Osteocyte (in vitro differentiated cells): ENCODE results near the gene SMIM20. TPM values are rescaled to one million over a fixed set of nuclear protein-coding genes. Genes with fewer than 3 reads are reported as not detected.

Experiments used
- DNase-seq: peaks from one replicate; pipeline ENCODE4 v3.0.0; 2021; ENCODE audit warnings: mixed read lengths; ENCODE audit not compliant: unreplicated experiment; ENCODE audit errors: extremely low spot score
- H3K27ac Mint-ChIP-seq: one replicate; pipeline ENCODE4 v1.8.0; 2021; ENCODE audit warnings: mild to moderate bottlenecking, mixed read lengths; ENCODE audit not compliant: unreplicated experiment
- H3K27me3 Mint-ChIP-seq: one replicate; pipeline ENCODE4 v1.8.0; 2021; ENCODE audit warnings: mixed read lengths; ENCODE audit not compliant: unreplicated experiment
- H3K36me3 Mint-ChIP-seq: one replicate; pipeline ENCODE4 v1.8.0; 2021; ENCODE audit warnings: mixed read lengths; ENCODE audit not compliant: unreplicated experiment
- H3K4me1 Mint-ChIP-seq: one replicate; pipeline ENCODE4 v1.8.0; 2021; ENCODE audit warnings: mixed read lengths; ENCODE audit not compliant: unreplicated experiment
- H3K4me3 Mint-ChIP-seq: one replicate; pipeline ENCODE4 v1.8.0; 2021; ENCODE audit warnings: mild to moderate bottlenecking, moderate library complexity, mixed read lengths; ENCODE audit not compliant: unreplicated experiment
- H3K9me3 Mint-ChIP-seq: one replicate; pipeline ENCODE4 v1.8.0; 2021; ENCODE audit warnings: mixed read lengths; ENCODE audit not compliant: unreplicated experiment
- total RNA-seq: library from RNA; stranded (reverse); gene quantifications from 2 replicates; pipeline ENCODE4 v1.2.1, GENCODE V29; 2021
- TF ChIP-seq, protein P1 (sequence below): fragments of 200-600 bp; sonication (generic); IDR thresholded peaks from 2 replicates; pipeline ENCODE4 v1.5.0; 2021; ENCODE audit warnings: antibody characterized with exemption, mild to moderate bottlenecking, moderate library complexity

The SMIM20 gene
- total RNA-seq, 1 donor from 2014 or later: 28.4 TPM

DNA sequence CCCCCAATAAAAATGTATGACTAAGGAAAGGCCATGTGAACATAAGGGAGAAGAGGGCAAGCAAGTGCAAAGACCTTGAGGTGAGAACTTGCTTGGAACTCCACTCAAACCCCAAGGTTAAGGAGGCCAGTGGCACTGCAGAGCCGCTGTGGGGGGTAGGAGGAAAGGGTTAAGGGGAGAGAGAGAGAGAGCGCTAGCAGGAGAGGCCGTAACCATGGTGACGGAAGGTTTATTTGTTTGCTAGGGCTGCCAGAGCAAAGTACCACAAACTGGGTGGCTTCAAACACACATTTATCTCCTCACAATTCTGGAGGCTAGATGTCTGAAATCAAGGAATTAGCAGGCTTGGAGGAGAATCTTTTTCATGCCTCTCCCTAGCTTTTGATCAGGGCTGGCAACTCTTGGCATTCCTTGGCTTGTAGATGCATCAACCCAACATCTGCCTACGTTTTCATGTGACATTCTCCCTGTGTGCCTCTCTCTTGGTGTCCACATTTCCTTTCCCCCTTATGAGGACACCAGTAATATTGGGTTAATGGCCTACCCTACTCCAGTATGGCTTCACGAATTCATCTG is 35.2 kb downstream of the SMIM20 start:
- DNase-seq: no peak
- H3K9me3 Mint-ChIP-seq: no peaks in the 10 kb centered on the region
- no peak overlapping the region for H3K27ac Mint-ChIP-seq
- no peaks in the 10 kb centered on the region for H3K36me3 Mint-ChIP-seq
- no peak overlapping the region for H3K4me3 Mint-ChIP-seq
- TF ChIP-seq, protein P1, sequence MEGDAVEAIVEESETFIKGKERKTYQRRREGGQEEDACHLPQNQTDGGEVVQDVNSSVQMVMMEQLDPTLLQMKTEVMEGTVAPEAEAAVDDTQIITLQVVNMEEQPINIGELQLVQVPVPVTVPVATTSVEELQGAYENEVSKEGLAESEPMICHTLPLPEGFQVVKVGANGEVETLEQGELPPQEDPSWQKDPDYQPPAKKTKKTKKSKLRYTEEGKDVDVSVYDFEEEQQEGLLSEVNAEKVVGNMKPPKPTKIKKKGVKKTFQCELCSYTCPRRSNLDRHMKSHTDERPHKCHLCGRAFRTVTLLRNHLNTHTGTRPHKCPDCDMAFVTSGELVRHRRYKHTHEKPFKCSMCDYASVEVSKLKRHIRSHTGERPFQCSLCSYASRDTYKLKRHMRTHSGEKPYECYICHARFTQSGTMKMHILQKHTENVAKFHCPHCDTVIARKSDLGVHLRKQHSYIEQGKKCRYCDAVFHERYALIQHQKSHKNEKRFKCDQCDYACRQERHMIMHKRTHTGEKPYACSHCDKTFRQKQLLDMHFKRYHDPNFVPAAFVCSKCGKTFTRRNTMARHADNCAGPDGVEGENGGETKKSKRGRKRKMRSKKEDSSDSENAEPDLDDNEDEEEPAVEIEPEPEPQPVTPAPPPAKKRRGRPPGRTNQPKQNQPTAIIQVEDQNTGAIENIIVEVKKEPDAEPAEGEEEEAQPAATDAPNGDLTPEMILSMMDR: no peak
- peaks cover 49% of the 10 kb centered on the region for H3K27me3 Mint-ChIP-seq
- H3K4me1 Mint-ChIP-seq: peaks cover 3% of the 10 kb centered on the region

DNA sequence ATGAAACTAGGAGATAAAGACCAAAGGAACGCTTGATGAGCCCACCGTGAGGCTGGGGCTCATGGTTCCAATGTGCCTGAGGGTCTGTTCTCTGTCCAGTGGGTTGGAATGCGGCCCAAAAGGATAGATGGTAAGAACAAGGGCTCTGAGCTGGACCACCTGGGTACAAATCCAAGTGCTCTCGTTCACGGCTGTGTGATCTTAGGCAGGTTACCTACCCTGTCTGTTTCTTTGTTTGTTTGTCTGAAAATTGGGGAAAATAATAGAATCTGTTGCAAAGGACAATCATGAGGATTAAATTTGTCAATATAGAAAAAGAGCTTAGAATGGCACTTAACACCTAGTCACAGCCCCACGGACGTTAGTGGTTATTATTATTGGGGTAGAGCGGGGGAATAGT is 36.0 kb downstream of the SMIM20 start:
- Mint-ChIP-seq H3K4me3 (no peak overlapping the region), H3K27me3 (peaks cover 51% of the 10 kb centered on the region), H3K36me3 (no peaks in the 10 kb centered on the region), H3K9me3 (no peaks in the 10 kb centered on the region), H3K27ac (no peak overlapping the region), H3K4me1 (peaks cover 3% of the 10 kb centered on the region)
- no peak for DNase-seq
- TF ChIP-seq, protein P1: no peak

GRCh38 chr4:25950461-25951389 is 36.7 kb downstream of the SMIM20 start:
- peaks cover 56% of the 10 kb centered on the region for H3K27me3 Mint-ChIP-seq
- no peak overlapping the region for H3K27ac Mint-ChIP-seq
- H3K4me1 Mint-ChIP-seq: peaks cover 3% of the 10 kb centered on the region
- no peaks in the 10 kb centered on the region for H3K36me3 Mint-ChIP-seq
- H3K9me3 Mint-ChIP-seq: no peaks in the 10 kb centered on the region
- no peak for DNase-seq
- TF ChIP-seq, protein P1: no peak
- no peak overlapping the region for H3K4me3 Mint-ChIP-seq

GRCh38 chr4:25951390-25951952 is 37.5 kb downstream of the SMIM20 start:
- Mint-ChIP-seq H3K27me3 (peaks cover 63% of the 10 kb centered on the region), H3K4me3 (no peak overlapping the region), H3K4me1 (peaks cover 3% of the 10 kb centered on the region), H3K36me3 (no peaks in the 10 kb centered on the region), H3K27ac (no peak overlapping the region), H3K9me3 (no peaks in the 10 kb centered on the region)
- TF ChIP-seq, protein P1: no peak
- no peak for DNase-seq

GRCh38 chr4:25953740-25954139 is 39.7 kb downstream of the SMIM20 start:
- TF ChIP-seq, protein P1: no peak
- Mint-ChIP-seq H3K27me3 (peaks cover 53% of the 10 kb centered on the region), H3K9me3 (no peaks in the 10 kb centered on the region), H3K36me3 (no peaks in the 10 kb centered on the region), H3K4me3 (no peak overlapping the region), H3K27ac (no peak overlapping the region), H3K4me1 (peaks cover 3% of the 10 kb centered on the region)
- no peak for DNase-seq
